GM21381 (cell line): ENCODE measurements around the gene SOAT1.

Experiments used
- ATAC-seq: cut with Tn5 transposase; IDR thresholded peaks from one replicate; pipeline ENCODE4 v1.9.1; 2021; ENCODE audit warnings: mild to moderate bottlenecking, moderate library complexity; ENCODE audit not compliant: unreplicated experiment

Gene SOAT1

GRCh38 chr1:179303200-179303785, 9.7 kb downstream of the SOAT1 start:
- no peak for ATAC-seq

- no peak for ATAC-seq
Measured at GRCh38 chr1:179305450-179305849, 11.9 kb downstream of the SOAT1 start.

GRCh38 chr1:179310291-179310690, 16.7 kb downstream of the SOAT1 start:
- no peak for ATAC-seq

GRCh38 chr1:179310721-179311120, 17.1 kb downstream of the SOAT1 start:
- no peak for ATAC-seq

- ATAC-seq, result no peak
Measured at GRCh38 chr1:179311149-179311700, 17.6 kb downstream of the SOAT1 start.

GRCh38 chr1:179313004-179313403, 19.4 kb downstream of the SOAT1 start:
- ATAC-seq, result no peak

GRCh38 chr1:179314928-179315327, 21.3 kb downstream of the SOAT1 start:
- no peak for ATAC-seq

- no peak for ATAC-seq
Measured at GRCh38 chr1:179318491-179318890, 24.9 kb downstream of the SOAT1 start.

- ATAC-seq, result no peak
Measured at GRCh38 chr1:179321533-179322216, 28.1 kb downstream of the SOAT1 start.

GRCh38 chr1:179322557-179322956, 29.0 kb downstream of the SOAT1 start:
- ATAC-seq, result no peak

GRCh38 chr1:179323436-179323835, 29.8 kb downstream of the SOAT1 start:
- no peak for ATAC-seq

- ATAC-seq, result no peak
Measured at GRCh38 chr1:179325836-179326235, 32.2 kb downstream of the SOAT1 start.

- no peak for ATAC-seq
Measured at GRCh38 chr1:179326746-179327145, 33.1 kb downstream of the SOAT1 start.

- no peak for ATAC-seq
Measured at GRCh38 chr1:179327196-179327595, 33.6 kb downstream of the SOAT1 start.

GRCh38 chr1:179327679-179328078, 34.1 kb downstream of the SOAT1 start:
- ATAC-seq, result no peak

GRCh38 chr1:179329862-179330261, 36.3 kb downstream of the SOAT1 start:
- ATAC-seq, result no peak

- ATAC-seq, result no peak
Measured at GRCh38 chr1:179334440-179334839, 40.8 kb downstream of the SOAT1 start.

GRCh38 chr1:179337288-179337687, 43.7 kb downstream of the SOAT1 start:
- ATAC-seq, result no peak

GRCh38 chr1:179337942-179338560, 44.5 kb downstream of the SOAT1 start:
- no peak for ATAC-seq

- ATAC-seq, result no peak
Measured at GRCh38 chr1:179340918-179341317, 47.3 kb downstream of the SOAT1 start.

- no peak for ATAC-seq
Measured at GRCh38 chr1:179341943-179342547, 48.4 kb downstream of the SOAT1 start.
